ENCODE data around the gene FBXW7. TPM values are rescaled to one million over a fixed set of nuclear protein-coding genes. Genes with fewer than 3 reads are reported as not detected.
A peak's percentile ranks its signal among the peaks of the same experiment; 100 is the strongest.

FBXW7 gene
- total RNA-seq, 1 experiment from 2014 or later: 33.5 TPM

GRCh38 chr4:152462695-152463094, 73.2 kb downstream of the FBXW7 start:
- TF ChIP-seq EZH2 (IDR thresholded peaks at IDR 0.05; ENCODE audit: borderline replicate concordance, low read depth, low read length, poor library complexity, severe bottlenecking) (no peak), CTCF (conservative IDR thresholded peaks at IDR 0.05; ENCODE audit: low read depth, low read length) (no peak)
- no TSS peak for BruUV-seq (replicated peaks)
- Histone ChIP-seq H3K36me3 (ENCODE audit: insufficient read depth, low read length, poor library complexity, severe bottlenecking) (no peaks in the 10 kb centered on the region), H3K9me3 (ENCODE audit: low read depth, low read length, poor library complexity, severe bottlenecking) (no peaks in the 10 kb centered on the region), H3K4me3 (ENCODE audit: low read depth, low read length, poor library complexity, severe bottlenecking) (no peak overlapping the region), H3K27me3 (replicated peaks; ENCODE audit: insufficient read depth, low read depth, low read length, poor library complexity) (no peaks in the 10 kb centered on the region), H3K4me1 (ENCODE audit: insufficient read depth, low read length, poor library complexity, severe bottlenecking) (peaks cover 36% of the 10 kb centered on the region), H3K27ac (ENCODE audit: low read depth, low read length, poor library complexity, severe bottlenecking) (no peak overlapping the region)
- DNase-seq (ENCODE audit: low spot score): no peak
- CTCF ChIA-PET: no interaction called here
- intact Hi-C loops (cut with micrococcal nuclease; ENCODE audit: unreplicated experiment): loop anchor here (5.0 kb wide), 1 partner anchor 260 kb away; no protein-coding TSS in a partner anchor
- POLR2A ChIA-PET (ENCODE audit: low non-redundant PET): no interaction called here

GRCh38 chr4:152462047-152462446, 73.8 kb downstream of the FBXW7 start:
- H3K4me1 ChIP-seq (ENCODE audit: insufficient read depth, low read length, poor library complexity, severe bottlenecking): peaks cover 34% of the 10 kb centered on the region
- ChIA-PET POLR2A (ENCODE audit: low non-redundant PET) (no interaction called here), CTCF (no interaction called here)
- H3K9me3 ChIP-seq (ENCODE audit: low read depth, low read length, poor library complexity, severe bottlenecking): no peaks in the 10 kb centered on the region
- no peak for TF ChIP-seq CTCF (conservative IDR thresholded peaks at IDR 0.05; ENCODE audit: low read depth, low read length)
- no peaks in the 10 kb centered on the region for H3K36me3 ChIP-seq (ENCODE audit: insufficient read depth, low read length, poor library complexity, severe bottlenecking)
- intact Hi-C loops (cut with micrococcal nuclease; ENCODE audit: unreplicated experiment): loop anchor here (5.0 kb wide), 1 partner anchor 260 kb away; no protein-coding TSS in a partner anchor
- H3K27me3 ChIP-seq (replicated peaks; ENCODE audit: insufficient read depth, low read depth, low read length, poor library complexity): no peaks in the 10 kb centered on the region
- DNase-seq (ENCODE audit: low spot score): no peak
- no TSS peak for BruUV-seq (replicated peaks)
- no peak overlapping the region for H3K27ac ChIP-seq (ENCODE audit: low read depth, low read length, poor library complexity, severe bottlenecking)
- H3K4me3 ChIP-seq (ENCODE audit: low read depth, low read length, poor library complexity, severe bottlenecking): no peak overlapping the region

GRCh38 chr4:152460488-152460887, 75.4 kb downstream of the FBXW7 start:
- Histone ChIP-seq H3K4me3 (ENCODE audit: low read depth, low read length, poor library complexity, severe bottlenecking) (no peak overlapping the region), H3K4me1 (ENCODE audit: insufficient read depth, low read length, poor library complexity, severe bottlenecking) (peaks cover 34% of the 10 kb centered on the region), H3K9me3 (ENCODE audit: low read depth, low read length, poor library complexity, severe bottlenecking) (no peaks in the 10 kb centered on the region), H3K36me3 (ENCODE audit: insufficient read depth, low read length, poor library complexity, severe bottlenecking) (no peaks in the 10 kb centered on the region), H3K27me3 (replicated peaks; ENCODE audit: insufficient read depth, low read depth, low read length, poor library complexity) (no peaks in the 10 kb centered on the region), H3K27ac (ENCODE audit: low read depth, low read length, poor library complexity, severe bottlenecking) (no peak overlapping the region)
- POLR2A ChIA-PET (ENCODE audit: low non-redundant PET): interaction anchor here (0.5 kb wide), 1 partner anchor 63 kb away, joined by 3 read pairs; no protein-coding TSS in a partner anchor
- BruUV-seq (replicated peaks): no TSS peak
- peak; percentile 79 for DNase-seq (ENCODE audit: low spot score)
- TF ChIP-seq CTCF (conservative IDR thresholded peaks at IDR 0.05; ENCODE audit: low read depth, low read length): peak; percentile 61
- no peak for TF ChIP-seq EZH2 (IDR thresholded peaks at IDR 0.05; ENCODE audit: borderline replicate concordance, low read depth, low read length, poor library complexity, severe bottlenecking)
- intact Hi-C loops (cut with micrococcal nuclease; ENCODE audit: unreplicated experiment): loop anchor here (5.0 kb wide), 1 partner anchor 262 kb away; no protein-coding TSS in a partner anchor
- CTCF ChIA-PET: interaction anchor here (0.6 to 1.2 kb wide), 2 partner anchors 40 to 83 kb away, joined by 3 to 5 read pairs; no protein-coding TSS in a partner anchor
